Measurements from ENCODE around the gene SLC2A3.
"Not testable (repeated sequence)": the region's sequence is repeated elsewhere in the genome, so short reads cannot be mapped to it uniquely, and the experiment has no call there.

Gene SLC2A3

DNA sequence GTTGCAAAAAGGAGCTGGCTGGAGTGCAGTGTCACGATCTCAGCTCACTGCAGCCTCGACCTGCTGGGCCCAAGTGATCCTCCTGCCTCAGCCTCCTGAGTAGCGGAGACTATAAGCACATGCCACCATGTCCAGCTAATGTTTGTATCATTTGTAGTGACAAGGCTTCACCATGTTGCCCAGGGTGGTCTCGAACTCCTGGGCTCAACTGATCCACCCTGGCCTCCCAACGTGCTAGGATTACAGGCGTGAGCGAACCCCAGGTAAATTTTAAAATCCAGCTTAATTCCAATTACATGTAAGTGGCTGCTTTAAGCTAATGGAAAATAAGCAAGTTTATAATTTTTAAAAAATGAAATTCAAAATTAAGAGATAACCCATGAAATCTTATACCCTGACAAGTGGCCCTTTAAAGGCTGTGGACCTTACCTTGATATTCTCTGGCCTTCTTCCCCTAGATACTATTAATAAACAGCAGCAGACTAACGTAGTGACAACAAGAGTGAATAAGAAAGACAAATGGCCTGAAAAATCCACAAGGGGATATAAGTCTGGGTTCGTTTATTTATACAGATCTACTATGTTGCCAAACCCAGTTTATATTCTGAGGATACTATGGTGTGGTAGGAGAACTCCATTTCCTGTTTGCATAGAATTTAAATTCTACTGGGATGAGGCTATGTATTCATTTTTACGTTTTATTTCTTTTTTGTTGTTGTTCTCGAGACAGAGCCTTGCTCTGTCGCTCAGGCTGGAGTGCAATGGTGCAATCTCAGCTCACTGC, 25.6 kb upstream of the SLC2A3 start:
- H3K27ac Mint-ChIP-seq: peak overlapping the region; percentile 77
- peaks cover 47% of the 10 kb centered on the region for H3K4me1 Mint-ChIP-seq (ENCODE audit: low read depth)
- peak overlapping the region; percentile 86 for H3K4me3 Mint-ChIP-seq
- no peak for DNase-seq
- peaks cover 4% of the 10 kb centered on the region for H3K36me3 Mint-ChIP-seq (ENCODE audit: low read depth)
- no peaks in the 10 kb centered on the region for H3K9me3 Mint-ChIP-seq
- H3K27me3 Mint-ChIP-seq: no peaks in the 10 kb centered on the region

GRCh38 chr12:7959701-7960121, 23.7 kb upstream of the SLC2A3 start:
- Mint-ChIP-seq H3K4me1 (ENCODE audit: low read depth) (peaks cover 45% of the 10 kb centered on the region), H3K4me3 (peak overlapping the region; percentile 86), H3K27ac (peak overlapping the region; percentile 94), H3K36me3 (ENCODE audit: low read depth) (peaks cover 4% of the 10 kb centered on the region), H3K27me3 (no peaks in the 10 kb centered on the region), H3K9me3 (no peaks in the 10 kb centered on the region)
- DNase-seq: peak; percentile 66

GRCh38 chr12:7959278-7959677, 23.3 kb upstream of the SLC2A3 start:
- Mint-ChIP-seq H3K36me3 (ENCODE audit: low read depth) (peaks cover 4% of the 10 kb centered on the region), H3K4me3 (peak overlapping the region; percentile 86), H3K9me3 (no peaks in the 10 kb centered on the region), H3K4me1 (ENCODE audit: low read depth) (peaks cover 45% of the 10 kb centered on the region), H3K27me3 (no peaks in the 10 kb centered on the region), H3K27ac (peak overlapping the region; percentile 94)
- DNase-seq: peak; percentile 44

DNA sequence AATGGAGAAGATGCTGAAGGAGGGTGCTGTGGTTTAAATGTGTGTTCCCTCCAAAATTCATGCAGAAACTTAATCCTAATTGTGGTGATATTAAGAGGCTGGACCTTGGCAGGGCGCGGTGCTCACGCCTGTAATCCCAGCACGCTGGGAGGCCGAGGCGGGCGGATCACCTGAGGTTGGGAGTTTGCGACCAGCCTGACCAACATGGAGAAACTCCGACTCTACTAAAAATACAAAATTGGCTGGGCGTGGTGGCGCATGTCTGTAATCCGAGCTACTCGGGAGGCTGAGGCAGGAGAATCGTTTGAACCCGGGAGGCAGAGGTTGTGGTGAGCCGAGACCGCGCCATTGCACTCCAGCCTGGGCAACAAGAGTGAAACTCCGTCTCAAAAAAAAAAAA, 18.9 kb upstream of the SLC2A3 start:
- H3K36me3 Mint-ChIP-seq (ENCODE audit: low read depth); H3K4me3 Mint-ChIP-seq; H3K27ac Mint-ChIP-seq; H3K9me3 Mint-ChIP-seq; DNase-seq; H3K27me3 Mint-ChIP-seq: not testable (repeated sequence)
- H3K4me1 Mint-ChIP-seq (ENCODE audit: low read depth): peaks cover 22% of the 10 kb centered on the region

DNA sequence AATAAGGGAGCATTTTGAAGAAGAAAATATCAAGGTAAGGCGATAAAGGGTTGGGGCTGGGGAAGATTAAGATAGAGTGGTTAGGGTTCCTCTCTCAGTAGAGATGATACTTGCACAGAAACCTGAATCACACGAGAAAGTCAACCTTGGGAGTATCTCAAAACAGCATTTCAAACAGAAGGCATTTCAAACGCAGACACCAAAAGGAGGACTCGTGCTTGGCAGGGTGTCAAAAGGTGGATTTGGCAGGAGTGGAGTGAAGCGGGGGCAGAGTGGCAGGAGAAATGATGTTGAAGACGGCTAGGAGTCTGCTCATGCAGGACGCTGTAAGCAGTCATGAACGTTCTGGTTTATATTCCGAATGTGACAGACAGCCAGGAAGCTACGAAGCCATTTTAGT, 18.4 kb upstream of the SLC2A3 start:
- H3K9me3 Mint-ChIP-seq, H3K27ac Mint-ChIP-seq, H3K27me3 Mint-ChIP-seq: not testable (repeated sequence)

GRCh38 chr12:7953912-7954311, 17.9 kb upstream of the SLC2A3 start:
- not testable (repeated sequence) for DNase-seq; H3K27ac Mint-ChIP-seq; H3K4me3 Mint-ChIP-seq; H3K9me3 Mint-ChIP-seq; H3K27me3 Mint-ChIP-seq; H3K36me3 Mint-ChIP-seq (ENCODE audit: low read depth)
- peaks cover 14% of the 10 kb centered on the region for H3K4me1 Mint-ChIP-seq (ENCODE audit: low read depth)

More for the DNA sequence above, 18.4 kb upstream of the SLC2A3 start:
- not testable (repeated sequence) for H3K36me3 Mint-ChIP-seq (ENCODE audit: low read depth); DNase-seq; H3K4me3 Mint-ChIP-seq
- H3K4me1 Mint-ChIP-seq (ENCODE audit: low read depth): peaks cover 17% of the 10 kb centered on the region

GRCh38 chr12:7951671-7952070, 15.7 kb upstream of the SLC2A3 start:
- H3K4me3 Mint-ChIP-seq: no peak overlapping the region
- H3K9me3 Mint-ChIP-seq: no peaks in the 10 kb centered on the region
- no peaks in the 10 kb centered on the region for H3K36me3 Mint-ChIP-seq (ENCODE audit: low read depth)
- no peaks in the 10 kb centered on the region for H3K27me3 Mint-ChIP-seq
- peaks cover 4% of the 10 kb centered on the region for H3K4me1 Mint-ChIP-seq (ENCODE audit: low read depth)
- H3K27ac Mint-ChIP-seq: no peak overlapping the region
- DNase-seq: no peak

DNA sequence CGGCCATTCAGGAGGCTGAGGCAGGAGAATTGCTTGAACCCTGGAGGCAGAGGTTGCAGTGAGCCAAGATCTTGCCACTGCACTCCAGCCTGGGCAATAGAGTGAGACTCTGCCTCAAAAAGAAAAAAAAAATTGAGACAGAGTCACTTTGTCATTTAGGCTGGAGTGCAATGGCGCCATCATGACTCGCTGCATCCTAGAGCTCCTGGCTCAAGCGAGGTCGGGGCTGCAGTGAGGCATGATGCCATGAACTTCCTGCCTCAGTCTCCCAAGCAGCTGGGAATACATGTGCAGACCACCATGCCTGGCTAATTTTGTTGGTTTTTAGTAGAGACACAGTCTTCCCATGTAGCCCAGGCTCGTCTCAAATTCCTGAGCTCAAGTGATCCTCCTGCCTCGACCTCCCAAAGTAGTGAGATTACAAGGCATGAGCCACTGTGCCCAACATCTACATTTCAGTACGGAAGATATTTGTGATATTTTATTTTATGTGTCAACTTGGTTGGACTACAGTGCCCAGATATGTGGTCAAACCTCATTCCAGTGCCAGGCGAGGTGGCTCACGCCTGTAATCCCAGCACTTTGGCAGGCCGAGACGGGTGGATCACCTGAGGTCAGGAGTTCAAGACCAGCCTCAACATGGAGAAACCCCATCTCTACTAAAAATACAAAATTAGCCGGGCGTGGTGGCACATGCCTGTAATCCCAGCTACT, 14.4 kb upstream of the SLC2A3 start:
- not testable (repeated sequence) for H3K4me3 Mint-ChIP-seq; H3K27me3 Mint-ChIP-seq; H3K36me3 Mint-ChIP-seq (ENCODE audit: low read depth); DNase-seq; H3K27ac Mint-ChIP-seq; H3K4me1 Mint-ChIP-seq (ENCODE audit: low read depth); H3K9me3 Mint-ChIP-seq

DNA sequence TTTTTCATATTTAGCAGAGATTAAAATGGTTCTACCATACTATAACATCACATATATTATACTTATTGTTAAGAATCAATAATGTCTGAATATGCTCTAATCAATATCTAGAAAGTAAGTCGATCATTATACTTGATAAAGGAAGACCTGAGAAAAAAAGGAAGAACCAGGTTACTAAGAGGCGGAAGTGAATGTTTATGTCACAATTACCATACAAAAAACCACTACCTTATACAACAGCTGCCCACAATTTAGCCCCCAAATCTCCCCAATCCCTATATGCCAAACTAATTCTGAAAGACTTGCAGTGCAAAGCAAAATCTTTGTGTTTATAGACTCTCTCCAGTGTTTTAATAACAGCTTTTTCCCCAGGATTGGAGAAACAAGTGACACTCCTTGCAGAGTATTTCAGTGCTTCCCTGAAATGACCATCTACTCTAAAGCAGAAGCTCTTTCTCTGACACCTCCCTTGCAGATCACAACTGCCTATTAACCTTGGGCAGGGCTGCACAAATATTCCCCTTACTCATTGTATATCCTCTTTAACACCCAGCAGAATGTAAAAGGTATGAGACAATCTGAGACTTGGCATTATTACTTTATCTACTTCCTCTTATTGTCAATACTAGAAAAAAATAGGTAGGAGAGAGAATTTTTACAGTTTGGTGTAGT, 12.7 kb upstream of the SLC2A3 start:
- H3K4me1 Mint-ChIP-seq (ENCODE audit: low read depth): peaks cover 10% of the 10 kb centered on the region
- no peak overlapping the region for H3K4me3 Mint-ChIP-seq
- H3K27ac Mint-ChIP-seq: no peak overlapping the region
- H3K36me3 Mint-ChIP-seq (ENCODE audit: low read depth): no peaks in the 10 kb centered on the region
- no peak for DNase-seq
- H3K27me3 Mint-ChIP-seq: no peaks in the 10 kb centered on the region
- no peaks in the 10 kb centered on the region for H3K9me3 Mint-ChIP-seq

GRCh38 chr12:7947011-7947410, 11.0 kb upstream of the SLC2A3 start:
- H3K9me3 Mint-ChIP-seq: no peaks in the 10 kb centered on the region

DNA sequence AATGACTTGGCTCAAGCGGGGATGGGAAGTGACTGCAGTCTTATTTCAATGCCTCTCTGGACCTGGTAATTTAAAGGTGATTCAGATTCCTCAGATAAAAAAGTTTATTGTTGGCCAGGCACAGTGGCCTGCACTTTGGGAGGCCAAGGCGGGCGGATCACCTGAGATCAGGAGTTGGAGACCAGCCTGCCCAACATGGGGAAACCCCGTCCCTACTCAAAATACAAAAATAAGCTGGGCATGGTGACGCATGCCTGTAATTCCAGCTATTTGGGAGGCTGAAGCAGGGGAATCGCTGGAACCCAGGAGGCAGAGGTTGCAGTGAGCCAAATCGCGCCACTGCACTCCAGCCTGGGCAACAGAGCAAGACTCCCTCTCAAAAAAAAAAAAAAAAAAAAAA, 8.8 kb upstream of the SLC2A3 start:
- not testable (repeated sequence) for H3K9me3 Mint-ChIP-seq; H3K36me3 Mint-ChIP-seq (ENCODE audit: low read depth); H3K4me3 Mint-ChIP-seq; DNase-seq; H3K27ac Mint-ChIP-seq; H3K27me3 Mint-ChIP-seq
- peaks cover 13% of the 10 kb centered on the region for H3K4me1 Mint-ChIP-seq (ENCODE audit: low read depth)

More at GRCh38 chr12:7947011-7947410, 11.0 kb upstream of the SLC2A3 start:
- Mint-ChIP-seq H3K36me3 (ENCODE audit: low read depth) (no peaks in the 10 kb centered on the region), H3K4me1 (ENCODE audit: low read depth) (peaks cover 10% of the 10 kb centered on the region), H3K27ac (no peak overlapping the region), H3K27me3 (no peaks in the 10 kb centered on the region), H3K4me3 (no peak overlapping the region)
- no peak for DNase-seq

GRCh38 chr12:7940906-7941305, 4.9 kb upstream of the SLC2A3 start:
- Mint-ChIP-seq H3K36me3 (ENCODE audit: low read depth) (no peaks in the 10 kb centered on the region), H3K4me3 (no peak overlapping the region), H3K9me3 (no peaks in the 10 kb centered on the region), H3K27ac (no peak overlapping the region), H3K4me1 (ENCODE audit: low read depth) (peaks cover 17% of the 10 kb centered on the region), H3K27me3 (no peaks in the 10 kb centered on the region)
- DNase-seq: no peak

- DNase-seq: no peak
- H3K36me3 Mint-ChIP-seq (ENCODE audit: low read depth): no peaks in the 10 kb centered on the region
Observed at GRCh38 chr12:7937833-7938506, 2.0 kb upstream of the SLC2A3 start.

DNA sequence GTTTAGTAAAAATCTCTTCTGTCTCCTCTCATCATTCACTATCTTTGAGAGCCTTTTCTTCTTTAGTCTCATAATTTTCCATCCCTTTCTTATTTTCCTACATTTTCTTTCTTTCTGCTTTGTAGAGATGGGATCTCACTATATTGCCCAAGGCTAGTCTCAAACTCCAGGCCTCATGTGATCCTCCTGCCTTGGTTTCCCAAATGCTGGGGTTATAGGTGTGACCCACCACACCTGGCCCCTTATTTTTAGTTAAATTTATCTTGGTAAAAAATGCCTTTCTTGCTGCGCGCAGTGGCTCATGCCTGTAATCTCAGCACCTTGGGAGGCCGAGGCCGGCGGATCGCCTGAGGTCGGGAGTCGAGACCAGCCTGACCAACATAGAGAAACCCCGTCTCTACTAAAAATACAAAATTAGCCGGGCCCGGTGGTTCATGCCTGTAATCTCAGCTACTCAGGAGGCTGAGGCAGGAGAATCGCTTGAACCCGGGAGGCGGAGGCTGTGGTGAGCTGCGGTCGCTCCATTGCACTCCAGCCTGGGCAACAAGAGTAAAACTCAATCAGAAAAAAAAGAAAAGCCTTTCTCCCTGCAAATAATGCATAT, 996 bp downstream of the SLC2A3 start:
- H3K4me1 Mint-ChIP-seq (ENCODE audit: low read depth): peaks cover 25% of the 10 kb centered on the region
- no peak overlapping the region for H3K4me3 Mint-ChIP-seq
- H3K27ac Mint-ChIP-seq: no peak overlapping the region
- no peaks in the 10 kb centered on the region for H3K9me3 Mint-ChIP-seq
- H3K36me3 Mint-ChIP-seq (ENCODE audit: low read depth): no peaks in the 10 kb centered on the region
- H3K27me3 Mint-ChIP-seq: no peaks in the 10 kb centered on the region
- peak; percentile 38 for DNase-seq

More at GRCh38 chr12:7937833-7938506, 2.0 kb upstream of the SLC2A3 start:
- Mint-ChIP-seq H3K27ac (peak overlapping the region; percentile 76), H3K27me3 (no peaks in the 10 kb centered on the region), H3K4me1 (ENCODE audit: low read depth) (peaks cover 11% of the 10 kb centered on the region), H3K9me3 (no peaks in the 10 kb centered on the region), H3K4me3 (peak overlapping the region; percentile 51)
